Measurements from ENCODE around the gene INAFM1.

- TF ChIP-seq POLR2A (IDR thresholded peaks at IDR 0.05; ENCODE audit: low read length), result no peak
- TF ChIP-seq GATA1 (IDR thresholded peaks at IDR 0.05; ENCODE audit: low read depth, low read length), result no peak
Observed at GRCh38 chr19:47253467-47253881, 21.2 kb upstream of the INAFM1 start.
